GM23338 (cell line): ENCODE results near the gene KLLN.
"Not testable (repeated sequence)": the region's sequence is repeated elsewhere in the genome, so short reads cannot be mapped to it uniquely, and the experiment has no call there.

Experiments used
- CREB1 ChIP-seq: fragments of 250-450 bp; sonication (Bioruptor Pico); IDR thresholded peaks from 2 replicates; pipeline ENCODE4 v1.5.0; 2020; ENCODE audit warnings: low read depth, mild to moderate bottlenecking, moderate library complexity
- TF ChIP-seq, protein P1 (sequence below), 2 experiments: fragments of 200-600 bp in 1 of 2; sonication (generic) in 1 of 2; conservative IDR thresholded peaks; 2 replicates each; pipeline versions ENCODE4 v1.5.1 to v1.6.1; 2016 to 2017; ENCODE audit warnings: antibody characterized with exemption in 2 of 2, low read depth in 2 of 2, mild to moderate bottlenecking in 2 of 2, moderate library complexity in 1 of 2
- TF ChIP-seq, protein P2 (sequence below): IDR thresholded peaks from one replicate; pipeline ENCODE4 v1.6.1; 2018; ENCODE audit warnings: antibody characterized with exemption; ENCODE audit not compliant: unreplicated experiment

- TF ChIP-seq, protein P1, sequence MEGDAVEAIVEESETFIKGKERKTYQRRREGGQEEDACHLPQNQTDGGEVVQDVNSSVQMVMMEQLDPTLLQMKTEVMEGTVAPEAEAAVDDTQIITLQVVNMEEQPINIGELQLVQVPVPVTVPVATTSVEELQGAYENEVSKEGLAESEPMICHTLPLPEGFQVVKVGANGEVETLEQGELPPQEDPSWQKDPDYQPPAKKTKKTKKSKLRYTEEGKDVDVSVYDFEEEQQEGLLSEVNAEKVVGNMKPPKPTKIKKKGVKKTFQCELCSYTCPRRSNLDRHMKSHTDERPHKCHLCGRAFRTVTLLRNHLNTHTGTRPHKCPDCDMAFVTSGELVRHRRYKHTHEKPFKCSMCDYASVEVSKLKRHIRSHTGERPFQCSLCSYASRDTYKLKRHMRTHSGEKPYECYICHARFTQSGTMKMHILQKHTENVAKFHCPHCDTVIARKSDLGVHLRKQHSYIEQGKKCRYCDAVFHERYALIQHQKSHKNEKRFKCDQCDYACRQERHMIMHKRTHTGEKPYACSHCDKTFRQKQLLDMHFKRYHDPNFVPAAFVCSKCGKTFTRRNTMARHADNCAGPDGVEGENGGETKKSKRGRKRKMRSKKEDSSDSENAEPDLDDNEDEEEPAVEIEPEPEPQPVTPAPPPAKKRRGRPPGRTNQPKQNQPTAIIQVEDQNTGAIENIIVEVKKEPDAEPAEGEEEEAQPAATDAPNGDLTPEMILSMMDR (conservative IDR thresholded peaks at IDR 0.05; ENCODE audit: low read depth in 2 of 2) = not testable (repeated sequence)
- TF ChIP-seq CREB1 (CRISPR knock-in tag) = not testable (repeated sequence)
- TF ChIP-seq, protein P2, sequence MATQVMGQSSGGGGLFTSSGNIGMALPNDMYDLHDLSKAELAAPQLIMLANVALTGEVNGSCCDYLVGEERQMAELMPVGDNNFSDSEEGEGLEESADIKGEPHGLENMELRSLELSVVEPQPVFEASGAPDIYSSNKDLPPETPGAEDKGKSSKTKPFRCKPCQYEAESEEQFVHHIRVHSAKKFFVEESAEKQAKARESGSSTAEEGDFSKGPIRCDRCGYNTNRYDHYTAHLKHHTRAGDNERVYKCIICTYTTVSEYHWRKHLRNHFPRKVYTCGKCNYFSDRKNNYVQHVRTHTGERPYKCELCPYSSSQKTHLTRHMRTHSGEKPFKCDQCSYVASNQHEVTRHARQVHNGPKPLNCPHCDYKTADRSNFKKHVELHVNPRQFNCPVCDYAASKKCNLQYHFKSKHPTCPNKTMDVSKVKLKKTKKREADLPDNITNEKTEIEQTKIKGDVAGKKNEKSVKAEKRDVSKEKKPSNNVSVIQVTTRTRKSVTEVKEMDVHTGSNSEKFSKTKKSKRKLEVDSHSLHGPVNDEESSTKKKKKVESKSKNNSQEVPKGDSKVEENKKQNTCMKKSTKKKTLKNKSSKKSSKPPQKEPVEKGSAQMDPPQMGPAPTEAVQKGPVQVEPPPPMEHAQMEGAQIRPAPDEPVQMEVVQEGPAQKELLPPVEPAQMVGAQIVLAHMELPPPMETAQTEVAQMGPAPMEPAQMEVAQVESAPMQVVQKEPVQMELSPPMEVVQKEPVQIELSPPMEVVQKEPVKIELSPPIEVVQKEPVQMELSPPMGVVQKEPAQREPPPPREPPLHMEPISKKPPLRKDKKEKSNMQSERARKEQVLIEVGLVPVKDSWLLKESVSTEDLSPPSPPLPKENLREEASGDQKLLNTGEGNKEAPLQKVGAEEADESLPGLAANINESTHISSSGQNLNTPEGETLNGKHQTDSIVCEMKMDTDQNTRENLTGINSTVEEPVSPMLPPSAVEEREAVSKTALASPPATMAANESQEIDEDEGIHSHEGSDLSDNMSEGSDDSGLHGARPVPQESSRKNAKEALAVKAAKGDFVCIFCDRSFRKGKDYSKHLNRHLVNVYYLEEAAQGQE = not testable (repeated sequence)
These were observed 40.1 kb upstream of the KLLN start for GRCh38 chr10:87903396-87903795.
